Gastroesophageal sphincter (tissue), 3 donors: ENCODE results near the gene OR4S2.

ENCODE experiments used
- CTCF ChIP-seq, 4 experiments: fragments of 200-600 bp in 2 of 4; fragments of 450-650 bp in 2 of 4; sonication (generic) in 1 of 4; IDR thresholded peaks; one replicate each; pipeline ENCODE4 v1.5.1; 2017 to 2019; ENCODE audit warnings: antibody characterized with exemption in 4 of 4, mild to moderate bottlenecking in 2 of 4, moderate library complexity in 2 of 4
- POLR2A ChIP-seq, 2 donors: fragments of 450-650 bp; IDR thresholded peaks; one replicate each; pipeline ENCODE4 v1.6.1; 2017; ENCODE audit warnings: antibody characterized with exemption in 2 of 2, mild to moderate bottlenecking in 2 of 2, moderate library complexity in 1 of 2
- POLR2AphosphoS5 ChIP-seq: sonication (generic); formaldehyde crosslinking; IDR thresholded peaks from one replicate; pipeline ENCODE4 v1.6.1; 2017; ENCODE audit warnings: antibody characterized with exemption

- TF ChIP-seq CTCF (IDR thresholded peaks at IDR 0.05) (no peak), POLR2AphosphoS5 (no peak), POLR2A (IDR thresholded peaks at IDR 0.05) (no peak)
Observed at GRCh38 chr11:55655096-55655495, 7.0 kb downstream of the OR4S2 start.
